ENCODE data around the gene CTIF. TPM values are rescaled to one million over a fixed set of nuclear protein-coding genes. Genes with fewer than 3 reads are reported as not detected.
A peak's percentile ranks its signal among the peaks of the same experiment; 100 is the strongest.

CTIF gene
- total RNA-seq, 1 donor from 2014 or later, result 60.0 TPM

DNA sequence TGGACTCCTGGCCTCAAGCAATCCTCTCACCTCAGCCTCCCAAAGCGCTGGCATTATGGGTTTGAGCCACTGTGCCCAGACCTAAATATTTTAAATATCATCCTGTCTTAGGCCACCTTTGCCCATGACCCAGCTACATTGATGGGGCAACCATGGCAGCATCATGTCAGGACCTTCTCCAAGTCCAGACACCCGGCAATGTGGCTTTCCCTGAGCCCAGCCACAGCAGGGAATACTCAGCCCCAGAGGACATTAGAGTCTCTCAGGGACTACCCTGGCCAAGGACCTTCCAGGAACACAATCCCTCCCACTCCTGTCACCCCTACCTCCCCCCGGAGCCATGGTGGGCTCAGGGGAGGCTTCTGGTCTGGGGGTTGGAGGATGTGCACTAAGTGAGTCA lies 339.1 kb downstream of the CTIF start:
- intact Hi-C loops (cut with micrococcal nuclease), result no loop called here
- Histone ChIP-seq H3K4me1 (peaks cover 11% of the 10 kb centered on the region), H3K27ac (replicated peaks) (no peak overlapping the region), H3K27me3 (ENCODE audit: low read depth) (no peaks in the 10 kb centered on the region), H3K9me3 (replicated peaks) (no peaks in the 10 kb centered on the region), H3K36me3 (no peaks in the 10 kb centered on the region), H3K4me3 (no peak overlapping the region)
- TF ChIP-seq, protein P1, sequence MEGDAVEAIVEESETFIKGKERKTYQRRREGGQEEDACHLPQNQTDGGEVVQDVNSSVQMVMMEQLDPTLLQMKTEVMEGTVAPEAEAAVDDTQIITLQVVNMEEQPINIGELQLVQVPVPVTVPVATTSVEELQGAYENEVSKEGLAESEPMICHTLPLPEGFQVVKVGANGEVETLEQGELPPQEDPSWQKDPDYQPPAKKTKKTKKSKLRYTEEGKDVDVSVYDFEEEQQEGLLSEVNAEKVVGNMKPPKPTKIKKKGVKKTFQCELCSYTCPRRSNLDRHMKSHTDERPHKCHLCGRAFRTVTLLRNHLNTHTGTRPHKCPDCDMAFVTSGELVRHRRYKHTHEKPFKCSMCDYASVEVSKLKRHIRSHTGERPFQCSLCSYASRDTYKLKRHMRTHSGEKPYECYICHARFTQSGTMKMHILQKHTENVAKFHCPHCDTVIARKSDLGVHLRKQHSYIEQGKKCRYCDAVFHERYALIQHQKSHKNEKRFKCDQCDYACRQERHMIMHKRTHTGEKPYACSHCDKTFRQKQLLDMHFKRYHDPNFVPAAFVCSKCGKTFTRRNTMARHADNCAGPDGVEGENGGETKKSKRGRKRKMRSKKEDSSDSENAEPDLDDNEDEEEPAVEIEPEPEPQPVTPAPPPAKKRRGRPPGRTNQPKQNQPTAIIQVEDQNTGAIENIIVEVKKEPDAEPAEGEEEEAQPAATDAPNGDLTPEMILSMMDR (IDR thresholded peaks at IDR 0.05; ENCODE audit: borderline replicate concordance), result no peak
- no peak for DNase-seq

DNA sequence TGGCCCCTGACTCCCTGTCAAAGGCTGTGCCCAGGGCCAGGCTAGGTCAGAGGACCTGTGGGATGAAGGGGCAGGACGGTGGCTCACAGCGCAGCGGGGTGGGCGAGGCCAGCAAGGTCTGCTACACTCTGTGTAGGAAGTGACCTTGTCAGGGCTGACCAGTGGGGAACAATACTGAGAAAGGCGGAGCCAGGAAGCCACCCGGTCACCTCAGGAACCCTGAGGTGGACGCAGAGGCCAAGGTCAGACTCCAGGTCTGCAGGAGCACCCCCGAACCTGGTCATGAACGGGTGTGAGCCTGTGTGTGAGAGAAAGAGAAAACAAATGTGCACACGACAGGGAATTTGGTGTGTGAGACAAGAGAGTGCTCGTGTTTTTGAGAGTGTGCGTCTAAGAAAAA lies 339.6 kb downstream of the CTIF start:
- Histone ChIP-seq H3K36me3 (no peaks in the 10 kb centered on the region), H3K9me3 (replicated peaks) (no peaks in the 10 kb centered on the region), H3K27me3 (ENCODE audit: low read depth) (no peaks in the 10 kb centered on the region), H3K27ac (replicated peaks) (peak overlapping the region; percentile 27), H3K4me1 (peaks cover 5% of the 10 kb centered on the region), H3K4me3 (no peak overlapping the region)
- no peak for DNase-seq
- intact Hi-C loops (cut with micrococcal nuclease), result no loop called here
- TF ChIP-seq, protein P1 (IDR thresholded peaks at IDR 0.05; ENCODE audit: borderline replicate concordance), result no peak

DNA sequence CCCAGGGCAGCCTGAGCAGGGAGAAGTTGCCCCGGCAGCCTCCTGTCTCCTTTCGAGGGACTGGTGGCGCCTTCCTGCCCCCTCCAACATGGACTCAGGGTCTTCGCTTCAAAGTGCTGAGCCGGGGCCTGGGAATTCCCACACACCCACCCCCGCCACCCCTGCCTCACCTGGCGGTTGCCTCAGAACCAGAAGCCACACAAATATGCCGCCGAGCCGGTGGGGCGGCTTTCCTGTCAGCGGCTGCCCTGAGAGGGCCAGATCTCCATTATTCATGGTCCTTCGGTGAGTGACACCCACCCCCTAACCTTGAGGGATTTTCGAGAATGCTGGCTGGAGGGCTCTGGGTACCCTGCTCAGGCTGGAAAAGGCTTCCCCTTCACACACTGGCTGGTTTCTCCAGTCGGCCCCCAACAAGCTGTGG lies 340.2 kb downstream of the CTIF start:
- intact Hi-C loops (cut with micrococcal nuclease), result no loop called here
- Histone ChIP-seq H3K27ac (replicated peaks) (peak overlapping the region; percentile 27), H3K4me1 (peaks cover 4% of the 10 kb centered on the region), H3K27me3 (ENCODE audit: low read depth) (no peaks in the 10 kb centered on the region), H3K36me3 (no peaks in the 10 kb centered on the region), H3K4me3 (no peak overlapping the region), H3K9me3 (replicated peaks) (no peaks in the 10 kb centered on the region)
- TF ChIP-seq, protein P1 (IDR thresholded peaks at IDR 0.05; ENCODE audit: borderline replicate concordance), result no peak
- DNase-seq, result no peak

DNA sequence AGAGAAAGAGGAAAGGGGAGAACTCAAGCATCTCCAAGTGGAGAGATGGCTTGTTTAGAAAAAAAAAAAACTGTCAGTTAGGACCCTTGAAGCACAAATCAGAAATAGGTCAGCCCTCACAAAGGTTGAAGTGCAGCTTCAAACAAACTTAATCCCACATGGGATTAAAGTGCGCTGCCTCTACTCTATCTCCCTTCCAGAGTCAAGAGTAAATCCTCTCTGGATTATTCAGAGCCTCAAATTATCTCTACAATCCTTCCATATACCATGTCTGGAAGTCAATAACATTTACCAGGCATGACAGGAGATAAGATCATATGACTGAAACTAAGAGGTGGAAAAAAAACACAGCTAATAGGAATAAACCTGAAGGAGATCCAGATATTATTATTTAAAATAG lies 342.1 kb downstream of the CTIF start:
- Histone ChIP-seq H3K27me3 (ENCODE audit: low read depth) (no peaks in the 10 kb centered on the region), H3K36me3 (no peaks in the 10 kb centered on the region), H3K9me3 (replicated peaks) (no peaks in the 10 kb centered on the region), H3K27ac (replicated peaks) (no peak overlapping the region), H3K4me3 (no peak overlapping the region), H3K4me1 (peaks cover 4% of the 10 kb centered on the region)
- TF ChIP-seq, protein P1 (IDR thresholded peaks at IDR 0.05; ENCODE audit: borderline replicate concordance), result no peak
- intact Hi-C loops (cut with micrococcal nuclease), result no loop called here
- no peak for DNase-seq

DNA sequence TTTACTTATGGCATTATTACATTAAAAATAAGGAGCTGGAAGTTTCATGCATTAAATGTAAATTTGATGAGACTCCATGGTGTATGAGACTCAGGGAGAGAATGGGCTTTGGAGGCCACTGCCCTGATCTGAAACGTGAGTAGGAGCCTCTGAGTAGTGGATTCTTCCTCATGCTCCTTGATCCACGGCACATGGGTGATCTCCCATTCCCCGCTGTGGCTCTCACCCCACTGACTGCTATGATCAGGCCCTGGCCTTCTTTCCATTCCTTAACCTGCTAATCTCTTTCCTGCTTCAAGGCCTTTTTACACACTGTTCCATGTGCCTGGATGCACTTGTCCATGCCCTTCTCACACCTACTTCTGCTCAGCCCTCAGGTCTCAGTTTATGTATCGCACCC lies 343.5 kb downstream of the CTIF start:
- H3K36me3 ChIP-seq, result no peaks in the 10 kb centered on the region
- TF ChIP-seq, protein P1 (IDR thresholded peaks at IDR 0.05; ENCODE audit: borderline replicate concordance), result no peak
- no peak overlapping the region for H3K4me3 ChIP-seq
- no peaks in the 10 kb centered on the region for H3K27me3 ChIP-seq (ENCODE audit: low read depth)
- no peak overlapping the region for H3K27ac ChIP-seq (replicated peaks)
- peaks cover 9% of the 10 kb centered on the region for H3K4me1 ChIP-seq
- H3K9me3 ChIP-seq (replicated peaks), result no peaks in the 10 kb centered on the region
- no peak for DNase-seq
- intact Hi-C loops (cut with micrococcal nuclease), result no loop called here

DNA sequence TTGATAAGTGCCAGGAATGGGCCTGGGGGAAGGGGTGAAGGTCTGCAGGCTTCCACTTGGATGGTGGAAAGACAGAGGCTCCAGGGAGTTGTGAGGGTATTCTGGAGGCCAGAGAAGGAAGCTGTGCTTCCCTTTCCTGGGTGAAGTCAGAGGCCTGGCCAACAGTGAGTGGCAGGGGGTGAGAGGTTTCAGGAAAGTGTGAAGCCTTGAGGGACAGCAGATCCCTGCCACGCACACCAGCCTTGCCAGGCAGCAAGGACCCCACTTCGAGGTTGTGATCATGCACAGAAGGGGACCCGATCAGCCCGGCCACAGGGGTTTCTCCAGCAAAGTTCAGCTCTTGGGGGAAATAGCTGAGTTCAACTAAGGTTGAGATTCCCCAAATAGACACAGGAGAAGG lies 345.5 kb downstream of the CTIF start:
- H3K36me3 ChIP-seq, result no peaks in the 10 kb centered on the region
- H3K9me3 ChIP-seq (replicated peaks), result no peaks in the 10 kb centered on the region
- no peak overlapping the region for H3K27ac ChIP-seq (replicated peaks)
- intact Hi-C loops (cut with micrococcal nuclease), result no loop called here
- peaks cover 24% of the 10 kb centered on the region for H3K4me1 ChIP-seq
- DNase-seq, result no peak
- TF ChIP-seq, protein P1 (IDR thresholded peaks at IDR 0.05; ENCODE audit: borderline replicate concordance), result no peak
- H3K27me3 ChIP-seq (ENCODE audit: low read depth), result no peaks in the 10 kb centered on the region
- no peak overlapping the region for H3K4me3 ChIP-seq

Measured in left ventricle myocardium inferior (tissue), 1 donor.